ENCODE data around the gene IPO8. TPM values are rescaled to one million over a fixed set of nuclear protein-coding genes. Genes with fewer than 3 reads are reported as not detected.

The IPO8 gene
- total RNA-seq, 1 experiment from 2014 or later, result 75.0 TPM

- BruUV-seq (replicated peaks), result no TSS peak
- H3K27ac ChIP-seq, result no peak overlapping the region
- TF ChIP-seq EZH2 (IDR thresholded peaks at IDR 0.05; ENCODE audit: low read depth) (no peak), CTCF (conservative IDR thresholded peaks at IDR 0.05) (no peak)
- ChIA-PET POLR2A (ENCODE audit: unreplicated experiment) (no interaction called here), CTCF (no interaction called here)
- H3F3A ChIP-seq (ENCODE audit: insufficient read depth, low read depth), result no peaks in the 10 kb centered on the region
- H3K4me3 ChIP-seq, result no peak overlapping the region
- no peak overlapping the region for H3K4me2 ChIP-seq
- no peaks in the 10 kb centered on the region for H4K20me1 ChIP-seq (ENCODE audit: insufficient read depth)
- intact Hi-C loops (cut with micrococcal nuclease; ENCODE audit: unreplicated experiment), result no loop called here
- DNase-seq, result no peak
- H3K9me2 ChIP-seq (ENCODE audit: insufficient read depth), result no peaks in the 10 kb centered on the region
- no peaks in the 10 kb centered on the region for H3K36me3 ChIP-seq (ENCODE audit: low read depth)
- H3K27me3 ChIP-seq (ENCODE audit: insufficient read depth, low read depth), result no peaks in the 10 kb centered on the region
- H2AFZ ChIP-seq, result no peak overlapping the region
- no peaks in the 10 kb centered on the region for H3K4me1 ChIP-seq (replicated peaks; ENCODE audit: insufficient read depth)
- H3K79me2 ChIP-seq (ENCODE audit: low read depth), result no peaks in the 10 kb centered on the region
- H3K9me3 ChIP-seq (ENCODE audit: insufficient read depth, low read depth), result no peaks in the 10 kb centered on the region
Measured at GRCh38 chr12:30587782-30588181, 107.9 kb downstream of the IPO8 start.

- no peaks in the 10 kb centered on the region for H4K20me1 ChIP-seq (ENCODE audit: insufficient read depth)
- H3K36me3 ChIP-seq (ENCODE audit: low read depth), result no peaks in the 10 kb centered on the region
- H3K4me1 ChIP-seq (replicated peaks; ENCODE audit: insufficient read depth), result no peaks in the 10 kb centered on the region
- H3K27ac ChIP-seq, result no peak overlapping the region
- CTCF ChIA-PET, result no interaction called here
- no peak for TF ChIP-seq EZH2 (IDR thresholded peaks at IDR 0.05; ENCODE audit: low read depth)
- no peak for TF ChIP-seq CTCF (conservative IDR thresholded peaks at IDR 0.05)
- intact Hi-C loops (cut with micrococcal nuclease; ENCODE audit: unreplicated experiment), result no loop called here
- H3K79me2 ChIP-seq (ENCODE audit: low read depth), result no peaks in the 10 kb centered on the region
- POLR2A ChIA-PET (ENCODE audit: unreplicated experiment), result no interaction called here
- H3F3A ChIP-seq (ENCODE audit: insufficient read depth, low read depth), result no peaks in the 10 kb centered on the region
- no peak for DNase-seq
- BruUV-seq (replicated peaks), result no TSS peak
- H3K9me2 ChIP-seq (ENCODE audit: insufficient read depth), result no peaks in the 10 kb centered on the region
- H3K27me3 ChIP-seq (ENCODE audit: insufficient read depth, low read depth), result no peaks in the 10 kb centered on the region
- no peak overlapping the region for H3K4me2 ChIP-seq
- no peak overlapping the region for H2AFZ ChIP-seq
- H3K4me3 ChIP-seq, result no peak overlapping the region
- no peaks in the 10 kb centered on the region for H3K9me3 ChIP-seq (ENCODE audit: insufficient read depth, low read depth)
Measured at GRCh38 chr12:30585877-30586276, 109.8 kb downstream of the IPO8 start.

- no peaks in the 10 kb centered on the region for H3F3A ChIP-seq (ENCODE audit: insufficient read depth, low read depth)
- H3K27ac ChIP-seq, result no peak overlapping the region
- no peak for TF ChIP-seq EZH2 (IDR thresholded peaks at IDR 0.05; ENCODE audit: low read depth)
- no peak for TF ChIP-seq CTCF (conservative IDR thresholded peaks at IDR 0.05)
- H3K4me3 ChIP-seq, result no peak overlapping the region
- no peak overlapping the region for H3K4me2 ChIP-seq
- no TSS peak for BruUV-seq (replicated peaks)
- intact Hi-C loops (cut with micrococcal nuclease; ENCODE audit: unreplicated experiment), result no loop called here
- no peaks in the 10 kb centered on the region for H3K4me1 ChIP-seq (replicated peaks; ENCODE audit: insufficient read depth)
- no peak for DNase-seq
- no peaks in the 10 kb centered on the region for H3K36me3 ChIP-seq (ENCODE audit: low read depth)
- no peaks in the 10 kb centered on the region; the same call in 1 of the 2 replicates for H3K9me3 ChIP-seq (ENCODE audit: insufficient read depth, low read depth)
- H3K9me2 ChIP-seq (ENCODE audit: insufficient read depth), result no peaks in the 10 kb centered on the region
- H3K79me2 ChIP-seq (ENCODE audit: low read depth), result no peaks in the 10 kb centered on the region
- no peaks in the 10 kb centered on the region for H4K20me1 ChIP-seq (ENCODE audit: insufficient read depth)
- ChIA-PET CTCF (no interaction called here), POLR2A (ENCODE audit: unreplicated experiment) (no interaction called here)
- H3K27me3 ChIP-seq (ENCODE audit: insufficient read depth, low read depth), result no peaks in the 10 kb centered on the region
- H2AFZ ChIP-seq, result no peak overlapping the region
Measured at GRCh38 chr12:30582943-30583342, 112.7 kb downstream of the IPO8 start.
